K562 (cell line): ENCODE measurements around the gene MTHFR. TPM values are rescaled to one million over a fixed set of nuclear protein-coding genes. Genes with fewer than 3 reads are reported as not detected.

Source experiments
- AFF1 ChIP-seq, 2 experiments: fragments of 450-650 bp; IDR thresholded peaks; 2 replicates each; pipeline ENCODE4 v1.6.1; 2018; ENCODE audit warnings: mild to moderate bottlenecking in 2 of 2, low read depth in 1 of 2; ENCODE audit not compliant: partially characterized antibody in 2 of 2
- ELF2 ChIP-seq: fragments of 250-450 bp; sonication (Bioruptor Pico); IDR thresholded peaks from 2 replicates; pipeline ENCODE4 v1.5.0; 2021; ENCODE audit warnings: mild to moderate bottlenecking
- FOS ChIP-seq: IDR thresholded peaks from 3 replicates; pipeline ENCODE4 v1.6.1; 2011; ENCODE audit not compliant: insufficient read length; ENCODE audit errors: extremely low read depth
- FOXK2 ChIP-seq, 2 experiments: fragments of 450-650 bp; IDR thresholded peaks in 1 of 2; conservative IDR thresholded peaks in 1 of 2; 2 replicates each; pipeline ENCODE4 v1.6.1; 2016; ENCODE audit warnings: low read depth in 2 of 2, mild to moderate bottlenecking in 1 of 2
- HDAC8 ChIP-seq: fragments of 450-650 bp; IDR thresholded peaks from 2 replicates; pipeline ENCODE4 v1.6.1; 2016; ENCODE audit warnings: mild to moderate bottlenecking, missing genetic modification characterization, moderate library complexity, missing compliant biosample characterization
- HOMEZ ChIP-seq: fragments of 250-450 bp; sonication (Bioruptor Pico); IDR thresholded peaks from 2 replicates; pipeline ENCODE4 v1.4.0; 2020; ENCODE audit warnings: mild to moderate bottlenecking, moderate library complexity
- JUND ChIP-seq, 2 experiments: IDR thresholded peaks; 2 replicates in 1 of 2; 3 replicates in 1 of 2; pipeline ENCODE4 v1.6.1; 2011; ENCODE audit warnings: borderline replicate concordance in 2 of 2, low read depth in 2 of 2, low read length in 2 of 2, improper control_type of control experiment in 1 of 2, missing biosample characterization in 1 of 2, missing genetic modification characterization in 1 of 2, missing genetic modification reagents in 1 of 2
- LEF1 ChIP-seq: fragments of 450-650 bp; IDR thresholded peaks from 2 replicates; pipeline ENCODE4 v1.6.1; 2016; ENCODE audit warnings: mild to moderate bottlenecking
- MEF2A ChIP-seq: IDR thresholded peaks from 2 replicates; pipeline ENCODE4 v1.6.1; 2011; ENCODE audit warnings: low read depth, mild to moderate bottlenecking, low read length, moderate library complexity; ENCODE audit not compliant: control insufficient read depth
- MYC ChIP-seq, 2 experiments: fragments of 250-450 bp in 1 of 2; sonication (Bioruptor Pico) in 1 of 2; IDR thresholded peaks; 2 replicates each; pipeline versions ENCODE4 v1.5.1 to v1.6.1; 2012 to 2021; ENCODE audit warnings: low read depth in 2 of 2, borderline replicate concordance in 1 of 2, improper control_type of control experiment in 1 of 2, low read length in 1 of 2, mild to moderate bottlenecking in 1 of 2, moderate library complexity in 1 of 2
- RBM34 ChIP-seq: fragments of 200-400 bp; formaldehyde crosslinking; IDR thresholded peaks from 2 replicates; pipeline ENCODE4 v1.6.1; 2018; ENCODE audit warnings: low read length, borderline replicate concordance; ENCODE audit not compliant: insufficient read depth
- UBTF ChIP-seq, 2 experiments: IDR thresholded peaks; 2 replicates each; pipeline ENCODE4 v1.6.1; 2012; ENCODE audit warnings: improper control_type of control experiment in 2 of 2, low read depth in 2 of 2, low read length in 2 of 2, borderline replicate concordance in 1 of 2
- ZBTB2 ChIP-seq: fragments of 450-650 bp; IDR thresholded peaks from 2 replicates; pipeline ENCODE4 v1.6.1; 2016; ENCODE audit warnings: antibody characterized with exemption
- ZKSCAN1 ChIP-seq: fragments of 150-350 bp; IDR thresholded peaks from 2 replicates; pipeline ENCODE4 v1.6.1; 2016; ENCODE audit warnings: low read depth, low read length
- ZNF121 ChIP-seq: sonication (generic); formaldehyde crosslinking; conservative IDR thresholded peaks from 2 replicates; pipeline ENCODE4 v1.8.0; 2022; ENCODE audit warnings: missing genetic modification reagents
- polyA plus RNA-seq, 8 experiments: library from polyadenylated mRNA; depleted of rRNA in 4 of 8; stranded (reverse) in 5 of 8; unstranded in 3 of 8; fragments of >200 nt; fragmentation: Nextera tagmentation in 2 of 8; fragmentation: Illumina TruSeq in 1 of 8; extraction: Ambion mirVana in 2 of 8; extraction: Trizol in 1 of 8; gene quantifications; 2 replicates each; pipeline versions ENCODE4 v1.2.1 to v1.2.3, GENCODE V29; 2011 to 2014; ENCODE audit warnings: inconsistent platforms in 1 of 8, missing spikeins in 1 of 8
- total RNA-seq, 7 experiments: library from RNA; depleted of rRNA in 6 of 7; stranded (reverse); fragments of >200 nt in 6 of 7; fragmentation: Illumina TruSeq in 2 of 7; extraction: Trizol in 2 of 7; gene quantifications; 2 replicates each; pipeline versions ENCODE4 v1.2.1 to v1.2.3, GENCODE V29; 2011 to 2021; ENCODE audit warnings: low replicate concordance in 1 of 7

The MTHFR gene
- total and polyA plus RNA-seq, 9 of the 15 experiments (the other 6 are each of a cell fraction or from before 2014, with no cell fraction given): 5.0 to 104 (median 62.6) TPM

- TF ChIP-seq AFF1 (IDR thresholded peaks at IDR 0.05; ENCODE audit: low read depth in 1 of 2, partially characterized antibody in 2 of 2): no peak
- no peak for TF ChIP-seq ZKSCAN1
- TF ChIP-seq FOXK2 (conservative IDR thresholded peaks at IDR 0.05 in 1 of 2, IDR thresholded peaks at IDR 0.05 in 1 of 2; ENCODE audit: low read depth in 2 of 2): peak; percentile 92
- no peak for TF ChIP-seq FOS
- no peak for TF ChIP-seq RBM34
- TF ChIP-seq ELF2: no peak
- no peak for TF ChIP-seq ZNF121 (CRISPR knock-in tag)
- TF ChIP-seq HDAC8 (tag): no peak
- TF ChIP-seq MYC (IDR thresholded peaks at IDR 0.05; ENCODE audit: low read depth, low read length): 0 out of 2 replicates have a peak, but pooled peaks have one; percentile 19
- no peak for TF ChIP-seq MYC (CRISPR knock-in tag; IDR thresholded peaks at IDR 0.05; ENCODE audit: borderline replicate concordance, low read depth)
- TF ChIP-seq LEF1: 0 out of 2 replicates have a peak, but pooled peaks have one; percentile 42
- TF ChIP-seq ZBTB2: 0 out of 2 replicates have a peak, but pooled peaks have one; percentile 41
- TF ChIP-seq JUND (IDR thresholded peaks at IDR 0.05; ENCODE audit: borderline replicate concordance, low read depth, low read length): peak; percentile 92
- TF ChIP-seq JUND (tag; IDR thresholded peaks at IDR 0.05; ENCODE audit: borderline replicate concordance, low read depth, low read length): peak; percentile 93; the same call in 2 of the 3 replicates
- peak; percentile 87; the same call in 1 of the 2 replicates for TF ChIP-seq MEF2A
- no peak for TF ChIP-seq HOMEZ (CRISPR knock-in tag)
- TF ChIP-seq UBTF (IDR thresholded peaks at IDR 0.05; ENCODE audit: borderline replicate concordance in 1 of 2, low read depth in 2 of 2, low read length in 2 of 2): no peak
Observed at GRCh38 chr1:11790880-11791715, 14.7 kb downstream of the MTHFR start (continued).
